ENCODE results near the gene BORCS8.

DNA sequence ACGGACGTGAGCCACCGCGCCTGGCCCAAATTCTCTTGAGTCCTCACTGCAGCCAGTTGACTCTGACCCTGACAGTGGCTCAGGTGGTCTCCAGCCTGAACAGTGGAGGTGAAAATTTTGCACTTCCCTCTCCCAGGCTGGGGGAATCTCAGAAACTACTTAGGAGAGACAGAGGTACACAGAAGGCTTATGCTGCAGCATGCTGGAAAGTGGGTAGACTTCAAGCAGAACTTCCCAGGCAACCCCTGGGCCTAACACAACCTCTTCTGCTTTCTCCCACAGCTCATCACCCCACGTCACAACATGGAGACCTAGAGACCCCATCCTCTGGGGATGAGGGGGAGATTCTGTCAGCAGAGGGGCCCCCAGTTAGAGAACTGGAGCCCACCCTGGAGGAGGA is 34.3 kb upstream of the BORCS8 start:
- TF ChIP-seq, protein P1, sequence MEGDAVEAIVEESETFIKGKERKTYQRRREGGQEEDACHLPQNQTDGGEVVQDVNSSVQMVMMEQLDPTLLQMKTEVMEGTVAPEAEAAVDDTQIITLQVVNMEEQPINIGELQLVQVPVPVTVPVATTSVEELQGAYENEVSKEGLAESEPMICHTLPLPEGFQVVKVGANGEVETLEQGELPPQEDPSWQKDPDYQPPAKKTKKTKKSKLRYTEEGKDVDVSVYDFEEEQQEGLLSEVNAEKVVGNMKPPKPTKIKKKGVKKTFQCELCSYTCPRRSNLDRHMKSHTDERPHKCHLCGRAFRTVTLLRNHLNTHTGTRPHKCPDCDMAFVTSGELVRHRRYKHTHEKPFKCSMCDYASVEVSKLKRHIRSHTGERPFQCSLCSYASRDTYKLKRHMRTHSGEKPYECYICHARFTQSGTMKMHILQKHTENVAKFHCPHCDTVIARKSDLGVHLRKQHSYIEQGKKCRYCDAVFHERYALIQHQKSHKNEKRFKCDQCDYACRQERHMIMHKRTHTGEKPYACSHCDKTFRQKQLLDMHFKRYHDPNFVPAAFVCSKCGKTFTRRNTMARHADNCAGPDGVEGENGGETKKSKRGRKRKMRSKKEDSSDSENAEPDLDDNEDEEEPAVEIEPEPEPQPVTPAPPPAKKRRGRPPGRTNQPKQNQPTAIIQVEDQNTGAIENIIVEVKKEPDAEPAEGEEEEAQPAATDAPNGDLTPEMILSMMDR (conservative IDR thresholded peaks at IDR 0.05; ENCODE audit: low read length) = no peak
- no peak for TF ChIP-seq EZH2phosphoT487 (IDR thresholded peaks at IDR 0.05; ENCODE audit: borderline replicate concordance)
